H1 (cell line): ENCODE results near the gene RAET1G. TPM values are rescaled to one million over a fixed set of nuclear protein-coding genes. Genes with fewer than 3 reads are reported as not detected.

Experiments used
- CHD2 ChIP-seq: IDR thresholded peaks from 2 replicates; pipeline ENCODE4 v1.6.1; 2012; ENCODE audit warnings: low read length, improper control_type of control experiment
- RNF2 ChIP-seq: fragments of 200-900, 300-1000 bp; sonication (generic); IDR thresholded peaks from 2 replicates; pipeline ENCODE4 v1.7.1; 2016; ENCODE audit warnings: borderline replicate concordance, low read depth, mild to moderate bottlenecking, antibody characterized with exemption, low read length; ENCODE audit not compliant: poor library complexity, severe bottlenecking; ENCODE audit errors: missing control alignments
- SUZ12 ChIP-seq: fragments of 200-600 bp; sonication (generic); IDR thresholded peaks from 2 replicates; pipeline ENCODE4 v1.6.1; 2012; ENCODE audit warnings: mild to moderate bottlenecking, inconsistent platforms, low read length, moderate library complexity, mixed read lengths
- polyA plus RNA-seq, 7 experiments: library from polyadenylated mRNA; depleted of rRNA in 3 of 7; stranded (reverse) in 5 of 7; unstranded in 2 of 7; fragments of >200 nt in 5 of 7; fragments of 200-250 nt in 2 of 7; gene quantifications; 1 replicate in 5 of 7; 2 replicates in 1 of 7; 4 replicates in 1 of 7; pipeline versions ENCODE4 v1.2.1 to v1.2.3, GENCODE V29; 2011 to 2013; ENCODE audit warnings: missing spikeins in 2 of 7, mixed read lengths in 2 of 7
- total RNA-seq: library from RNA; stranded (reverse); fragmentation: NEBNext Ultra II Directional; extraction: Animal tissue kit (Norgen Biotek cat#: 25700); gene quantifications from 2 replicates; pipeline ENCODE4 v1.2.1, GENCODE V29; 2021
- TF ChIP-seq, protein P1 (sequence below): fragments of 300-600 bp; sonication (generic); IDR thresholded peaks from 2 replicates; pipeline ENCODE4 v1.7.1; 2012; ENCODE audit warnings: low read length, moderate library complexity, mild to moderate bottlenecking, inconsistent platforms; ENCODE audit not compliant: insufficient replicate concordance
- TF ChIP-seq, protein P2 (sequence below): IDR thresholded peaks from 2 replicates; pipeline ENCODE4 v1.6.1; 2011; ENCODE audit warnings: low read depth, mild to moderate bottlenecking, low read length; ENCODE audit not compliant: insufficient read depth

RAET1G gene
- total and polyA plus RNA-seq, 2 of the 8 experiments (the other 6 are each of a cell fraction or from before 2014, with no cell fraction given): 0.08 TPM; not detected in 1

DNA sequence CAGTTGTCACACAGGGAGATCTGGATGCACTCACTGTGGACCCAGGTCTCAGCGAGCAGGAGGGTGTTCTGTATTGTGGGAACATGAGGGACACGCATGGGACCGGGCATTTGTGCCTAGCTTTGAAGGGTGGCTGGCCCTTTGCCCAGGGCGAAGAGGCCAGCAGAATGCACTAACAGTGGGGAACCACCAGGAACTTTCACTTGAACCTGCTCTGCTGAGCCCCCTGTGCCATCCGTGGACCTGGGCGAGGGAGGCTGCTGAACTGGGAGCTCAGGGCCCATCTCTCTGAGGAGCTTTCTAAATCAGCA lies 17.7 kb upstream of the RAET1G start (continued):
- TF ChIP-seq, protein P1, sequence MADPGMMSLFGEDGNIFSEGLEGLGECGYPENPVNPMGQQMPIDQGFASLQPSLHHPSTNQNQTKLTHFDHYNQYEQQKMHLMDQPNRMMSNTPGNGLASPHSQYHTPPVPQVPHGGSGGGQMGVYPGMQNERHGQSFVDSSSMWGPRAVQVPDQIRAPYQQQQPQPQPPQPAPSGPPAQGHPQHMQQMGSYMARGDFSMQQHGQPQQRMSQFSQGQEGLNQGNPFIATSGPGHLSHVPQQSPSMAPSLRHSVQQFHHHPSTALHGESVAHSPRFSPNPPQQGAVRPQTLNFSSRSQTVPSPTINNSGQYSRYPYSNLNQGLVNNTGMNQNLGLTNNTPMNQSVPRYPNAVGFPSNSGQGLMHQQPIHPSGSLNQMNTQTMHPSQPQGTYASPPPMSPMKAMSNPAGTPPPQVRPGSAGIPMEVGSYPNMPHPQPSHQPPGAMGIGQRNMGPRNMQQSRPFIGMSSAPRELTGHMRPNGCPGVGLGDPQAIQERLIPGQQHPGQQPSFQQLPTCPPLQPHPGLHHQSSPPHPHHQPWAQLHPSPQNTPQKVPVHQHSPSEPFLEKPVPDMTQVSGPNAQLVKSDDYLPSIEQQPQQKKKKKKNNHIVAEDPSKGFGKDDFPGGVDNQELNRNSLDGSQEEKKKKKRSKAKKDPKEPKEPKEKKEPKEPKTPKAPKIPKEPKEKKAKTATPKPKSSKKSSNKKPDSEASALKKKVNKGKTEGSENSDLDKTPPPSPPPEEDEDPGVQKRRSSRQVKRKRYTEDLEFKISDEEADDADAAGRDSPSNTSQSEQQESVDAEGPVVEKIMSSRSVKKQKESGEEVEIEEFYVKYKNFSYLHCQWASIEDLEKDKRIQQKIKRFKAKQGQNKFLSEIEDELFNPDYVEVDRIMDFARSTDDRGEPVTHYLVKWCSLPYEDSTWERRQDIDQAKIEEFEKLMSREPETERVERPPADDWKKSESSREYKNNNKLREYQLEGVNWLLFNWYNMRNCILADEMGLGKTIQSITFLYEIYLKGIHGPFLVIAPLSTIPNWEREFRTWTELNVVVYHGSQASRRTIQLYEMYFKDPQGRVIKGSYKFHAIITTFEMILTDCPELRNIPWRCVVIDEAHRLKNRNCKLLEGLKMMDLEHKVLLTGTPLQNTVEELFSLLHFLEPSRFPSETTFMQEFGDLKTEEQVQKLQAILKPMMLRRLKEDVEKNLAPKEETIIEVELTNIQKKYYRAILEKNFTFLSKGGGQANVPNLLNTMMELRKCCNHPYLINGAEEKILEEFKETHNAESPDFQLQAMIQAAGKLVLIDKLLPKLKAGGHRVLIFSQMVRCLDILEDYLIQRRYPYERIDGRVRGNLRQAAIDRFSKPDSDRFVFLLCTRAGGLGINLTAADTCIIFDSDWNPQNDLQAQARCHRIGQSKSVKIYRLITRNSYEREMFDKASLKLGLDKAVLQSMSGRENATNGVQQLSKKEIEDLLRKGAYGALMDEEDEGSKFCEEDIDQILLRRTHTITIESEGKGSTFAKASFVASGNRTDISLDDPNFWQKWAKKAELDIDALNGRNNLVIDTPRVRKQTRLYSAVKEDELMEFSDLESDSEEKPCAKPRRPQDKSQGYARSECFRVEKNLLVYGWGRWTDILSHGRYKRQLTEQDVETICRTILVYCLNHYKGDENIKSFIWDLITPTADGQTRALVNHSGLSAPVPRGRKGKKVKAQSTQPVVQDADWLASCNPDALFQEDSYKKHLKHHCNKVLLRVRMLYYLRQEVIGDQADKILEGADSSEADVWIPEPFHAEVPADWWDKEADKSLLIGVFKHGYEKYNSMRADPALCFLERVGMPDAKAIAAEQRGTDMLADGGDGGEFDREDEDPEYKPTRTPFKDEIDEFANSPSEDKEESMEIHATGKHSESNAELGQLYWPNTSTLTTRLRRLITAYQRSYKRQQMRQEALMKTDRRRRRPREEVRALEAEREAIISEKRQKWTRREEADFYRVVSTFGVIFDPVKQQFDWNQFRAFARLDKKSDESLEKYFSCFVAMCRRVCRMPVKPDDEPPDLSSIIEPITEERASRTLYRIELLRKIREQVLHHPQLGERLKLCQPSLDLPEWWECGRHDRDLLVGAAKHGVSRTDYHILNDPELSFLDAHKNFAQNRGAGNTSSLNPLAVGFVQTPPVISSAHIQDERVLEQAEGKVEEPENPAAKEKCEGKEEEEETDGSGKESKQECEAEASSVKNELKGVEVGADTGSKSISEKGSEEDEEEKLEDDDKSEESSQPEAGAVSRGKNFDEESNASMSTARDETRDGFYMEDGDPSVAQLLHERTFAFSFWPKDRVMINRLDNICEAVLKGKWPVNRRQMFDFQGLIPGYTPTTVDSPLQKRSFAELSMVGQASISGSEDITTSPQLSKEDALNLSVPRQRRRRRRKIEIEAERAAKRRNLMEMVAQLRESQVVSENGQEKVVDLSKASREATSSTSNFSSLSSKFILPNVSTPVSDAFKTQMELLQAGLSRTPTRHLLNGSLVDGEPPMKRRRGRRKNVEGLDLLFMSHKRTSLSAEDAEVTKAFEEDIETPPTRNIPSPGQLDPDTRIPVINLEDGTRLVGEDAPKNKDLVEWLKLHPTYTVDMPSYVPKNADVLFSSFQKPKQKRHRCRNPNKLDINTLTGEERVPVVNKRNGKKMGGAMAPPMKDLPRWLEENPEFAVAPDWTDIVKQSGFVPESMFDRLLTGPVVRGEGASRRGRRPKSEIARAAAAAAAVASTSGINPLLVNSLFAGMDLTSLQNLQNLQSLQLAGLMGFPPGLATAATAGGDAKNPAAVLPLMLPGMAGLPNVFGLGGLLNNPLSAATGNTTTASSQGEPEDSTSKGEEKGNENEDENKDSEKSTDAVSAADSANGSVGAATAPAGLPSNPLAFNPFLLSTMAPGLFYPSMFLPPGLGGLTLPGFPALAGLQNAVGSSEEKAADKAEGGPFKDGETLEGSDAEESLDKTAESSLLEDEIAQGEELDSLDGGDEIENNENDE: no peak
- TF ChIP-seq SUZ12 (peak; percentile 64; the same call in 1 of the 2 replicates), RNF2 (peak; percentile 57), CHD2 (no peak)
- TF ChIP-seq, protein P2, sequence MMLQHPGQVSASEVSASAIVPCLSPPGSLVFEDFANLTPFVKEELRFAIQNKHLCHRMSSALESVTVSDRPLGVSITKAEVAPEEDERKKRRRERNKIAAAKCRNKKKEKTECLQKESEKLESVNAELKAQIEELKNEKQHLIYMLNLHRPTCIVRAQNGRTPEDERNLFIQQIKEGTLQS: no peak
